A673 (cell line): ENCODE results near the gene CCSER1.

Experiments
- CTCF ChIP-seq: fragments of 300-800, 200-600 bp; sonication (generic); conservative IDR thresholded peaks from 2 replicates; pipeline ENCODE4 v1.5.1; 2017; ENCODE audit warnings: low read depth, mild to moderate bottlenecking, antibody characterized with exemption, low read length, moderate library complexity, mixed read lengths
- EZH2 ChIP-seq: fragments of 200-600 bp; sonication (generic); IDR thresholded peaks from 2 replicates; pipeline ENCODE4 v1.6.1; 2017; ENCODE audit warnings: borderline replicate concordance, low read depth, mild to moderate bottlenecking, mixed read lengths, antibody characterized with exemption, low read length; ENCODE audit not compliant: poor library complexity, severe bottlenecking

GRCh38 chr4:90798948-90799347, 671.8 kb downstream of the CCSER1 start:
- no peak for TF ChIP-seq CTCF
- TF ChIP-seq EZH2: no peak
